GM12878 (cell line): ENCODE measurements around the gene CRTC2. TPM values are rescaled to one million over a fixed set of nuclear protein-coding genes. Genes with fewer than 3 reads are reported as not detected.

Source experiments
- ATAC-seq: fragments of 200-7000 bp; cut with Tn5 transposase; 3 replicates; pipeline ENCODE4 v1.9.1; 2020; ENCODE audit warnings: mild to moderate bottlenecking, moderate library complexity
- BruUV-seq: library from RNA; stranded (reverse); fragments of 400-500 nt; replicated peaks from 2 replicates; lab custom pipeline; 2021; lab: Mats Ljungman, UMichigan
- CTCF ChIA-PET: fragments of 300-600 bp; sonication (Branson Sonifier 250); formaldehyde crosslinking; extraction: SDS; loops from one replicate; lab custom pipeline; 2021; ENCODE audit warnings: inconsistent platforms; lab: Yijun Ruan, JAX
- POLR2A ChIA-PET: fragments of 350-600 bp; formaldehyde crosslinking; extraction: SDS; loops from one replicate; lab custom pipeline; 2021; ENCODE audit warnings: inconsistent platforms; lab: Charles Lee
- RAD21 ChIA-PET: fragments of 300-600 bp; sonication (Branson Sonifier 250); formaldehyde crosslinking; loops from one replicate; lab custom pipeline; 2023; ENCODE audit warnings: antibody characterized with exemption; ENCODE audit not compliant: unreplicated experiment; lab: Charles Lee
- SMC1A ChIA-PET: fragments of 300-600 bp; sonication (Branson Sonifier 250); formaldehyde crosslinking; loops from one replicate; lab custom pipeline; 2023; ENCODE audit not compliant: unreplicated experiment, uncharacterized antibody; lab: Charles Lee
- DNase-seq: peaks from one replicate; pipeline ENCODE4 v3.0.0-alpha.2; 2011; ENCODE audit warnings: low read depth, low spot score
- FAIRE-seq: peaks from 3 replicates; lab custom pipeline; 2011; peaks lifted over from hg19 to GRCh38; lab: Jason Lieb, UNC
- H2AFZ ChIP-seq: 2 replicates; pipeline ENCODE4 v1.6.0; 2011; ENCODE audit warnings: low read depth, low read length, control low read depth; ENCODE audit not compliant: control insufficient read depth
- H3K27ac ChIP-seq: 2 replicates; pipeline ENCODE4 v1.5.1; 2011; ENCODE audit warnings: control low read depth; ENCODE audit not compliant: control insufficient read depth, insufficient read depth
- H3K27me3 ChIP-seq, 2 experiments: replicated peaks in 1 of 2; 2 replicates each; pipeline versions ENCODE4 v1.6.0 to v1.6.1; 2011; ENCODE audit warnings: low read length in 1 of 2; ENCODE audit not compliant: control insufficient read depth in 2 of 2, insufficient read depth in 2 of 2
- H3K36me3 ChIP-seq, 2 experiments: 2 replicates each; pipeline ENCODE4 v1.5.1; 2011; ENCODE audit warnings: low read length in 1 of 2; ENCODE audit not compliant: control insufficient read depth in 2 of 2, insufficient read depth in 2 of 2
- H3K4me1 ChIP-seq: 2 replicates; pipeline ENCODE4 v1.6.1; 2011; ENCODE audit warnings: mild to moderate bottlenecking, low read length, moderate library complexity, mixed read lengths; ENCODE audit not compliant: control insufficient read depth, insufficient read depth
- H3K4me2 ChIP-seq: 2 replicates; pipeline ENCODE4 v1.6.0; 2011; ENCODE audit warnings: control low read depth; ENCODE audit not compliant: control insufficient read depth, insufficient read depth
- H3K4me3 ChIP-seq: fragments of 200-600 bp; sonication (generic); 2 replicates; pipeline ENCODE4 v1.5.1; 2016
- H3K79me2 ChIP-seq: 2 replicates; pipeline ENCODE4 v1.6.0; 2011; ENCODE audit warnings: low read length; ENCODE audit not compliant: control insufficient read depth, insufficient read depth
- H3K9ac ChIP-seq: 2 replicates; pipeline ENCODE4 v1.8.0; 2011; ENCODE audit warnings: low read length, control low read depth, mixed read lengths; ENCODE audit not compliant: control insufficient read depth, insufficient read depth
- H3K9me3 ChIP-seq: replicated peaks from 3 replicates; pipeline ENCODE4 v1.5.1; 2011; ENCODE audit warnings: mild to moderate bottlenecking, low read length; ENCODE audit not compliant: control insufficient read depth, insufficient read depth
- H4K20me1 ChIP-seq: 2 replicates; pipeline ENCODE4 v1.6.0; 2011; ENCODE audit not compliant: control insufficient read depth, insufficient read depth
- ESRRA ChIP-seq: IDR thresholded peaks from 2 replicates; pipeline ENCODE4 v1.6.1; 2012; ENCODE audit warnings: mild to moderate bottlenecking, low read length, improper control_type of control experiment
- POLR2AphosphoS2 ChIP-seq: IDR thresholded peaks from 2 replicates; pipeline ENCODE4 v1.6.1; 2011; ENCODE audit warnings: low read depth, mild to moderate bottlenecking, low read length, improper control_type of control experiment, moderate library complexity
- SMARCA5 ChIP-seq: fragments of 450-650 bp; IDR thresholded peaks from 2 replicates; pipeline ENCODE4 v1.6.1; 2017; ENCODE audit warnings: mild to moderate bottlenecking
- SREBF2 ChIP-seq: IDR thresholded peaks from 2 replicates; pipeline ENCODE4 v1.6.1; 2012; ENCODE audit warnings: mild to moderate bottlenecking, low read length
- ZNF207 ChIP-seq: fragments of 450-650 bp; IDR thresholded peaks from 2 replicates; pipeline ENCODE4 v1.6.1; 2014; ENCODE audit warnings: antibody characterized with exemption, mild to moderate bottlenecking, borderline replicate concordance
- ZNF274 ChIP-seq: IDR thresholded peaks from one replicate; pipeline ENCODE4 v1.8.0; 2011; ENCODE audit not compliant: insufficient read length, insufficient read depth
- WGBS: methylation state at CpG from one replicate; pipeline ENCODE4 v1.1.6; 2016; ENCODE audit warnings: low lambda C conversion rate; ENCODE audit not compliant: insufficient replicate concordance, insufficient coverage; ENCODE audit errors: missing lambda C conversion rate; 5-methylcytosine and 5-hydroxymethylcytosine counted together
- in situ Hi-C: fragments of 300-500 bp; cut with MboI; formaldehyde crosslinking; loops from 9 replicates; pipeline ENCODE4 v1.14.3; 2018; ENCODE audit warnings: mixed read lengths
- intact Hi-C: fragments of 100-400 bp; cut with micrococcal nuclease; formaldehyde crosslinking; loops from one replicate; pipeline ENCODE4 v1.14.2; 2022; ENCODE audit not compliant: unreplicated experiment
- polyA plus RNA-seq, 11 experiments: library from polyadenylated mRNA; depleted of rRNA in 4 of 11; unstranded in 6 of 11; stranded (reverse) in 5 of 11; fragments of >200 nt; fragmentation: Nextera tagmentation in 4 of 11; fragmentation: Illumina TruSeq in 1 of 11; extraction: Ambion mirVana in 4 of 11; extraction: Trizol in 1 of 11; gene quantifications; 1 replicate in 1 of 11; 2 replicates in 10 of 11; pipeline versions ENCODE4 v1.2.1 to v1.2.3, GENCODE V29; 2011 to 2016; ENCODE audit warnings: inconsistent platforms in 2 of 11, missing spikeins in 2 of 11, low read depth in 1 of 11
- total RNA-seq, 4 experiments: library from RNA; depleted of rRNA in 3 of 4; stranded (reverse); fragments of >200 nt in 3 of 4; fragmentation: Illumina TruSeq in 1 of 4; extraction: Trizol in 1 of 4; gene quantifications; 2 replicates each; pipeline versions ENCODE4 v1.2.1 to v1.2.3, GENCODE V29; 2013 to 2021
- TF ChIP-seq, protein P1 (sequence below): IDR thresholded peaks from 2 replicates; pipeline ENCODE4 v1.6.1; 2012; ENCODE audit warnings: low read length, inconsistent platforms
- TF ChIP-seq, protein P2 (sequence below): fragments of 150-350 bp; IDR thresholded peaks from 2 replicates; pipeline ENCODE4 v1.6.1; 2016; ENCODE audit warnings: low read depth, low read length
- TF ChIP-seq, protein P3 (sequence below): IDR thresholded peaks from 2 replicates; pipeline ENCODE4 v1.6.1; 2011; ENCODE audit warnings: mild to moderate bottlenecking, low read depth, low read length, moderate library complexity; ENCODE audit not compliant: insufficient replicate concordance

Gene CRTC2
- total and polyA plus RNA-seq, 10 of the 15 experiments (the other 5 are each of a cell fraction or from before 2014, with no cell fraction given), result 5.1 to 57.9 (median 32.7) TPM

DNA sequence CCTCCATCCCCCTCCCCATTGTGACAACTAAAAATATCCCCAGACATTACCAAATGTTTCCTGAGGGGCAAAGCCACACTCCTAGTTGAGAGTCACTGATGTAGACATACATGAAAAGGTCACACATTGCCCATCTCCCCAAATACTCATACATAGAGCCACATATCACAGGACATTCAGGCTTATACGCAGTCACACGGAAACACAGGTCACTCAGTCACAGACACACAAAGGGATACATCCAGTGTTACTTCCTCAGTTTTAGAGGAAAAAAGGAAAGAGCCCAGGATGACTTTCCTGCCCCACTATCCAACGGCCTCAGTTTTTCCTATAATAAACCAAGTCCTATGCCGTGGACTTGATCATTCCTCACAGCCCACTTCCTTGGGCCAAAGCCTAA is 3.0 kb upstream of the CRTC2 start:
- no peaks in the 10 kb centered on the region for H3K27me3 ChIP-seq
- DNase-seq, result no peak
- TF ChIP-seq POLR2AphosphoS2 (no peak), ZNF207 (no peak), SMARCA5 (no peak), ESRRA (no peak), SREBF2 (no peak), ZNF274 (no peak)
- TF ChIP-seq, protein P1, sequence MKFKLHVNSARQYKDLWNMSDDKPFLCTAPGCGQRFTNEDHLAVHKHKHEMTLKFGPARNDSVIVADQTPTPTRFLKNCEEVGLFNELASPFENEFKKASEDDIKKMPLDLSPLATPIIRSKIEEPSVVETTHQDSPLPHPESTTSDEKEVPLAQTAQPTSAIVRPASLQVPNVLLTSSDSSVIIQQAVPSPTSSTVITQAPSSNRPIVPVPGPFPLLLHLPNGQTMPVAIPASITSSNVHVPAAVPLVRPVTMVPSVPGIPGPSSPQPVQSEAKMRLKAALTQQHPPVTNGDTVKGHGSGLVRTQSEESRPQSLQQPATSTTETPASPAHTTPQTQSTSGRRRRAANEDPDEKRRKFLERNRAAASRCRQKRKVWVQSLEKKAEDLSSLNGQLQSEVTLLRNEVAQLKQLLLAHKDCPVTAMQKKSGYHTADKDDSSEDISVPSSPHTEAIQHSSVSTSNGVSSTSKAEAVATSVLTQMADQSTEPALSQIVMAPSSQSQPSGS, result no peak
- TF ChIP-seq, protein P2, sequence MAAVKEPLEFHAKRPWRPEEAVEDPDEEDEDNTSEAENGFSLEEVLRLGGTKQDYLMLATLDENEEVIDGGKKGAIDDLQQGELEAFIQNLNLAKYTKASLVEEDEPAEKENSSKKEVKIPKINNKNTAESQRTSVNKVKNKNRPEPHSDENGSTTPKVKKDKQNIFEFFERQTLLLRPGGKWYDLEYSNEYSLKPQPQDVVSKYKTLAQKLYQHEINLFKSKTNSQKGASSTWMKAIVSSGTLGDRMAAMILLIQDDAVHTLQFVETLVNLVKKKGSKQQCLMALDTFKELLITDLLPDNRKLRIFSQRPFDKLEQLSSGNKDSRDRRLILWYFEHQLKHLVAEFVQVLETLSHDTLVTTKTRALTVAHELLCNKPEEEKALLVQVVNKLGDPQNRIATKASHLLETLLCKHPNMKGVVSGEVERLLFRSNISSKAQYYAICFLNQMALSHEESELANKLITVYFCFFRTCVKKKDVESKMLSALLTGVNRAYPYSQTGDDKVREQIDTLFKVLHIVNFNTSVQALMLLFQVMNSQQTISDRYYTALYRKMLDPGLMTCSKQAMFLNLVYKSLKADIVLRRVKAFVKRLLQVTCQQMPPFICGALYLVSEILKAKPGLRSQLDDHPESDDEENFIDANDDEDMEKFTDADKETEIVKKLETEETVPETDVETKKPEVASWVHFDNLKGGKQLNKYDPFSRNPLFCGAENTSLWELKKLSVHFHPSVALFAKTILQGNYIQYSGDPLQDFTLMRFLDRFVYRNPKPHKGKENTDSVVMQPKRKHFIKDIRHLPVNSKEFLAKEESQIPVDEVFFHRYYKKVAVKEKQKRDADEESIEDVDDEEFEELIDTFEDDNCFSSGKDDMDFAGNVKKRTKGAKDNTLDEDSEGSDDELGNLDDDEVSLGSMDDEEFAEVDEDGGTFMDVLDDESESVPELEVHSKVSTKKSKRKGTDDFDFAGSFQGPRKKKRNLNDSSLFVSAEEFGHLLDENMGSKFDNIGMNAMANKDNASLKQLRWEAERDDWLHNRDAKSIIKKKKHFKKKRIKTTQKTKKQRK, result no peak
- TF ChIP-seq, protein P3, sequence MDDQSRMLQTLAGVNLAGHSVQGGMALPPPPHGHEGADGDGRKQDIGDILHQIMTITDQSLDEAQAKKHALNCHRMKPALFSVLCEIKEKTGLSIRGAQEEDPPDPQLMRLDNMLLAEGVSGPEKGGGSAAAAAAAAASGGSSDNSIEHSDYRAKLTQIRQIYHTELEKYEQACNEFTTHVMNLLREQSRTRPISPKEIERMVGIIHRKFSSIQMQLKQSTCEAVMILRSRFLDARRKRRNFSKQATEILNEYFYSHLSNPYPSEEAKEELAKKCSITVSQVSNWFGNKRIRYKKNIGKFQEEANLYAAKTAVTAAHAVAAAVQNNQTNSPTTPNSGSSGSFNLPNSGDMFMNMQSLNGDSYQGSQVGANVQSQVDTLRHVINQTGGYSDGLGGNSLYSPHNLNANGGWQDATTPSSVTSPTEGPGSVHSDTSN, result no peak
- FAIRE-seq, result no peak
- H3K4me2 ChIP-seq, result peak overlapping the region; percentile 98
- peak overlapping the region; percentile 93 for H3K27ac ChIP-seq
- H3K79me2 ChIP-seq, result peaks cover 66% of the 10 kb centered on the region
- ChIA-PET RAD21 (interaction anchor here (3.1 kb wide), 1 partner anchor 39 kb away, joined by 15 read pairs; the partner anchor contains the start of gene GATAD2B), POLR2A (interaction anchor here (3.5 to 10.0 kb wide), 2 partner anchors 15 to 16 kb away, joined by 43 to 132 read pairs; partner anchors contain the start of genes DENND4B and JTB), SMC1A (interaction anchor here (0.6 to 2.1 kb wide), 3 partner anchors 11 to 129 kb away, joined by 3 to 15 read pairs (median 5); partner anchors contain the start of gene RAB13), CTCF (interaction anchor here (0.6 to 2.9 kb wide), 2 partner anchors 15 to 481 kb away, joined by 3 to 25 read pairs; partner anchors contain the start of gene JTB)
- intact Hi-C loops, result no loop called here
- H3K4me3 ChIP-seq, result peak overlapping the region; percentile 88
- H3K9ac ChIP-seq, result peak overlapping the region; percentile 98
- BruUV-seq, result no TSS peak
- peaks cover 12% of the 10 kb centered on the region for H3K4me1 ChIP-seq
- H3K9me3 ChIP-seq, result no peaks in the 10 kb centered on the region
- H2AFZ ChIP-seq, result no peak overlapping the region
- H3K36me3 ChIP-seq, result peaks cover 9 to 15% of the 10 kb centered on the region in 2 experiments
- in situ Hi-C loops, result no loop called here
- no peak for ATAC-seq
- H4K20me1 ChIP-seq, result no peaks in the 10 kb centered on the region; the same call in 1 of the 2 replicates
- 81% methylated on average over 4 of the region's 4 CpGs for WGBS
